Lower lobe of right lung (tissue), 2 donors: ENCODE data around the gene SKOR1. TPM values are rescaled to one million over a fixed set of nuclear protein-coding genes. Genes with fewer than 3 reads are reported as not detected.

ENCODE experiments used
- ATAC-seq, 2 donors: fragments of 200-7000 bp; cut with Tn5 transposase; one replicate each; pipeline ENCODE4 v1.9.1; 2020 to 2022; ENCODE audit warnings: mild to moderate bottlenecking in 2 of 2, moderate library complexity in 2 of 2
- DNase-seq: peaks from one replicate; pipeline ENCODE4 v3.0.0-alpha.2; 2020
- H3K27ac ChIP-seq: fragments of 200-600 bp; one replicate; pipeline ENCODE4 v1.8.0; 2022
- H3K27me3 ChIP-seq: fragments of 200-600 bp; one replicate; pipeline ENCODE4 v1.8.0; 2022; ENCODE audit warnings: low read depth
- H3K36me3 ChIP-seq: fragments of 200-600 bp; one replicate; pipeline ENCODE4 v1.8.0; 2022; ENCODE audit warnings: mild to moderate bottlenecking
- H3K4me1 ChIP-seq: fragments of 200-600 bp; one replicate; pipeline ENCODE4 v1.8.0; 2022
- H3K4me3 ChIP-seq: fragments of 200-600 bp; one replicate; pipeline ENCODE4 v1.8.0; 2022; ENCODE audit warnings: mild to moderate bottlenecking
- H3K9me3 ChIP-seq: fragments of 200-600 bp; one replicate; pipeline ENCODE4 v1.8.0; 2022
- CTCF ChIP-seq: fragments of 200-600 bp; IDR thresholded peaks from one replicate; pipeline ENCODE4 v1.8.0; 2022; ENCODE audit warnings: antibody characterized with exemption, mild to moderate bottlenecking
- intact Hi-C: fragments of 100-400 bp; cut with DNase I; formaldehyde crosslinking; loops from one replicate; pipeline ENCODE4 v1.11.0; 2022
- total RNA-seq: library from RNA; stranded (reverse); fragmentation: NEBNext Ultra II Directional; extraction: Animal tissue kit (Norgen Biotek cat#: 25700); gene quantifications from one replicate; pipeline ENCODE4 v1.2.1, GENCODE V29; 2021
- donor health status: DM: no; HTN: yes; CAD: no; lungs with severe emphysema.

The SKOR1 gene
- total RNA-seq, 1 donor from 2014 or later, result 0.41 TPM

DNA sequence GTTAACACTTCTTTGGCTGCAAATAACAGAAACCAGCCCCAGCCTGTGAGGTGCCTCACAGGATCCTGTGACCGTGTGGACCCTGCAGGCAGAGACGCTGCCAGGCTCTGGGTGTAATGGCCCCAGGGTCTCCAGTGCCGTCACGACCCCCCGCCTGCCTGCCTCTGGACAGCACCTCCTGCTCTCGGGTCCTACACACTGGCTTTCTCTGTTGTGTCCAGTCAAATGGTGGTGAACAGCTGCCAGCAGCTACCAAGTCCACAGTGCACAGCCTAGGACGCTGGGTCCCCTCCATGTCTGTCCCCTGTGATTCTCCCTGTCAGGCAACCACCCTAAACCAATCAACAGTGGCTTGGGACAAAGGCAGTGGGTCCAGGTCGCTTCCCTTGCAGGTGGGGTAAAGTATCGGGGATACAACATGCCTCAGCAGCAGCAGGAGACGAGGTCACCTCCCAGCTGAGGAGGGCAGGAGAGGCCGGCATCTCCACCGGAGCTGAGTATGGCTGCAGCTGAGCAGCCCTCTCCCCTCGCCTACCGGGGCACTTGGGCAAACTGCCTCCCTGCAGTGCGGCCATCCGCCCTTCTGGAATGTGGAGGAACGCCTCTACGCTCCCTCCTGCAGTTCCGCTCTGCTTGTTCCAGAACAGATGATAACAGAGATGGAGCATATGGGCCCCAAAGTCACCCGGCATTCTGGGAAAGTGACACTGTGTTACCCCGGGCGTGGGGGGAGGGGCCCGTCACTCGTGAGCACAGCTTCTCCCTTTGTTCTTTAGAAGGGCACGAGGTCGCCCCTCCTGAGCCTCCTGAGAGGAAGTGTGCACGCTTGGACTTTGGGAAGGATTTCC lies 21.1 kb upstream of the SKOR1 start:
- TF ChIP-seq CTCF, result no peak
- no peak overlapping the region for H3K27ac ChIP-seq
- intact Hi-C loops, result no loop called here
- ATAC-seq, result no peak
- no peak for DNase-seq
- H3K36me3 ChIP-seq, result peaks cover 7% of the 10 kb centered on the region
- no peak overlapping the region for H3K4me3 ChIP-seq
- H3K9me3 ChIP-seq, result no peaks in the 10 kb centered on the region
- no peaks in the 10 kb centered on the region for H3K4me1 ChIP-seq
- H3K27me3 ChIP-seq, result no peaks in the 10 kb centered on the region

GRCh38 chr15:67805008-67805665 lies 20.2 kb upstream of the SKOR1 start:
- H3K36me3 ChIP-seq, result peaks cover 8% of the 10 kb centered on the region
- intact Hi-C loops, result no loop called here
- no peaks in the 10 kb centered on the region for H3K4me1 ChIP-seq
- no peaks in the 10 kb centered on the region for H3K27me3 ChIP-seq
- no peak overlapping the region for H3K27ac ChIP-seq
- no peaks in the 10 kb centered on the region for H3K9me3 ChIP-seq
- TF ChIP-seq CTCF, result no peak
- ATAC-seq (peak in 1 of 2 donors; percentile 7), DNase-seq (no peak)
- no peak overlapping the region for H3K4me3 ChIP-seq

- Histone ChIP-seq H3K9me3 (no peaks in the 10 kb centered on the region), H3K4me3 (no peak overlapping the region), H3K27me3 (no peaks in the 10 kb centered on the region), H3K36me3 (peaks cover 8% of the 10 kb centered on the region), H3K27ac (no peak overlapping the region), H3K4me1 (no peaks in the 10 kb centered on the region)
- TF ChIP-seq CTCF, result no peak
- ATAC-seq (no peak), DNase-seq (no peak)
- intact Hi-C loops, result no loop called here
These were observed 19.4 kb upstream of the SKOR1 start for GRCh38 chr15:67805666-67806516.

DNA sequence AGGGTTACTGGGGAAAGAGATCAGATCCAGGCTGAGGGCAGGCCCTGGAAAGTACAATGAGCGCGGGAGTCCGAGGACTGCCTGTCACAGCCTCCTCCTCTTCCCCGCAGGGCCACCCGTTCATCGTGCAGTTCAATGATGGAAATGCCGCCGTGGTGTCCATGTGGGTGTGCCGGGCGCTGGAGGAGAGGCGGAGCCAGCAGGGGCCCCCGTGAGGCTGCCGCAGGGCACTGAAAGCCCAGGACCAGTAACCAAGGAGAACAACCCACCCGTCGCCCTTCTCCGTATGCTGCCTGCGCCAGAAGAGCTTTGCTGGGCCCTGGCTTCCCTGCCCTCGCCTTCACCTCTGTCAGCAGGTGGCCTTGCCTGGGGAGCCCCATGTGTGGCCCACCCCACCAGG lies 18.8 kb upstream of the SKOR1 start:
- DNase-seq (no peak), ATAC-seq (no peak)
- Histone ChIP-seq H3K36me3 (peaks cover 8% of the 10 kb centered on the region), H3K4me1 (no peaks in the 10 kb centered on the region), H3K9me3 (no peaks in the 10 kb centered on the region), H3K27me3 (no peaks in the 10 kb centered on the region), H3K4me3 (no peak overlapping the region), H3K27ac (no peak overlapping the region)
- intact Hi-C loops, result no loop called here
- no peak for TF ChIP-seq CTCF

DNA sequence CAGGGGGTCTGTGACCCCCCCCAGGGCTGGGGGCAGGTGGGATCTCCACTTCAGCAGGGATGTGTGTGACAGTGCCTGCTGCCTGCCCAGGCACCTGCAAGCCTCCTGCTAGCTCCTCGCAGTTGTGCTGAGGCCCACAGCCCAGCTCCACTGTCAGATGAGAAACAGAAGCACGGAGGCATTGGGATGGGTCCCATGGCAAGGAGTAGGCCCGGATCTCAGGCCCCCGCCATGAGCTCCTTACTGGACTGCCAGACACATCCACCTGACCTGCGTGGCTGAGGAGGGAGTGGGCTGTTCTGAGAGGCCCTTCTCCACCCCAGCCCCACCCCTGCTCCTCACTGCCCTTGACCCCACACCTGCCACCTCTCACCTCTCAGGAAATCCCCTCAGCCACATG lies 18.2 kb upstream of the SKOR1 start:
- no peaks in the 10 kb centered on the region for H3K27me3 ChIP-seq
- H3K9me3 ChIP-seq, result no peaks in the 10 kb centered on the region
- no peaks in the 10 kb centered on the region for H3K4me1 ChIP-seq
- no peak overlapping the region for H3K4me3 ChIP-seq
- DNase-seq (no peak), ATAC-seq (no peak)
- intact Hi-C loops, result no loop called here
- TF ChIP-seq CTCF, result no peak
- peaks cover 8% of the 10 kb centered on the region for H3K36me3 ChIP-seq
- no peak overlapping the region for H3K27ac ChIP-seq
